Melanocyte of skin (primary cell): ENCODE data around the gene IGSF3. TPM values are rescaled to one million over a fixed set of nuclear protein-coding genes. Genes with fewer than 3 reads are reported as not detected.

Experiments used
- small RNA-seq, 2 donors: library from RNA; depleted of rRNA; stranded (forward); fragments of <200 nt; gene quantifications; one replicate each; pipeline ENCODE3, GENCODE V24; 2012
- total RNA-seq, 2 donors: library from RNA; depleted of rRNA; stranded (reverse); fragments of >200 nt; gene quantifications; 2 replicates each; pipeline ENCODE4 v1.2.3, GENCODE V29; 2012

IGSF3 gene
- total RNA-seq: 10 to 100 TPM; 39.2 to 53.9 TPM

GRCh38 chr1:116667575-116668105 is at the start of gene IGSF3:
Gene IGSF3, minus strand, starts transcription at chr1:116667733. Its CDS starts 1,407 bp downstream, at chr1:116666326.

GRCh38 chr1:116570358-116571214 is 96.9 kb downstream of the IGSF3 start, which contains the start of gene CD58:
Gene CD58, minus strand, starts transcription at chr1:116571026. Its CDS starts 54 bp downstream, at chr1:116570972.

Small RNA genes lying within 50 kb of the gene (small RNA-seq; reads per million reads assigned to genes)
- gene MIR320B1 (0.13 to 0.23 reads per million in 2 donors), gene MIR548AC (0 reads per million in 2 donors)

Other genes with a start within 250 kb of the IGSF3 start
- gene CD58, start 96.7 kb downstream of the IGSF3 start, total RNA-seq: 10 to 100 TPM; 40.3 to 41.3 TPM
- gene CD2, start 86.7 kb upstream of the IGSF3 start, total RNA-seq: not detected
- gene PTGFRN, start 242.2 kb upstream of the IGSF3 start, total RNA-seq: 10 to 100 TPM; 42.0 to 62.3 TPM